Transverse colon (tissue), 4 donors: ENCODE data around the gene POLR3GL.

ENCODE experiments used
- CTCF ChIP-seq, 5 experiments: fragments of 200-600 bp in 3 of 5; fragments of 450-650 bp in 2 of 5; sonication (generic) in 3 of 5; IDR thresholded peaks; 1 replicate in 2 of 5; 2 replicates in 3 of 5; pipeline ENCODE4 v1.5.1; 2016 to 2017; ENCODE audit warnings: antibody characterized with exemption in 5 of 5, inconsistent platforms in 3 of 5, mild to moderate bottlenecking in 2 of 5, moderate library complexity in 1 of 5
- POLR2A ChIP-seq: fragments of 450-650 bp; IDR thresholded peaks from one replicate; pipeline ENCODE4 v1.6.1; 2016; ENCODE audit warnings: antibody characterized with exemption, mild to moderate bottlenecking, moderate library complexity
- POLR2AphosphoS5 ChIP-seq, 3 donors: sonication (generic); formaldehyde crosslinking; IDR thresholded peaks; one replicate each; pipeline ENCODE4 v1.6.1; 2016; ENCODE audit warnings: antibody characterized with exemption in 3 of 3

GRCh38 chr1:145964328-145965118, at the start of gene POLR3GL, which contains the start of gene ANKRD34A:
- TF ChIP-seq CTCF (IDR thresholded peaks at IDR 0.05) (no peak), POLR2AphosphoS5 (IDR thresholded peaks at IDR 0.05) (peak in 2 of 3 donors; percentile 95 to 96), POLR2A (peak; percentile 92)
